Karpas-422 (cell line): ENCODE measurements around the gene NBPF1. TPM values are rescaled to one million over a fixed set of nuclear protein-coding genes. Genes with fewer than 3 reads are reported as not detected.
"Not testable (repeated sequence)": the region's sequence is repeated elsewhere in the genome, so short reads cannot be mapped to it uniquely, and the experiment has no call there.

ENCODE experiments used
- DNase-seq: peaks from one replicate; pipeline ENCODE4 v3.0.0-alpha.2; 2015
- H2AFZ ChIP-seq: fragments of 200-600 bp; sonication (generic); 2 replicates; pipeline ENCODE4 v1.6.1; 2014; ENCODE audit warnings: antibody characterized with exemption, low read length, mixed read lengths
- H3K27ac ChIP-seq: fragments of 200-600 bp; sonication (generic); 2 replicates; pipeline ENCODE4 v1.5.1; 2014; ENCODE audit warnings: mild to moderate bottlenecking, low read length, moderate library complexity
- H3K27me3 ChIP-seq: fragments of 200-600 bp; sonication (generic); 2 replicates; pipeline ENCODE4 v1.6.1; 2014; ENCODE audit warnings: low read length, mixed read lengths
- H3K36me3 ChIP-seq: fragments of 200-600 bp; sonication (generic); 2 replicates; pipeline ENCODE4 v1.6.1; 2014; ENCODE audit warnings: low read length, mixed read lengths; ENCODE audit not compliant: insufficient read depth
- H3K4me1 ChIP-seq: fragments of 200-600 bp; sonication (generic); 2 replicates; pipeline ENCODE4 v1.6.1; 2014; ENCODE audit warnings: mild to moderate bottlenecking, low read length, mixed read lengths
- H3K4me2 ChIP-seq: fragments of 200-600 bp; sonication (generic); 2 replicates; pipeline ENCODE4 v1.6.1; 2014; ENCODE audit warnings: low read length, low read depth, mild to moderate bottlenecking; ENCODE audit not compliant: poor library complexity, severe bottlenecking
- H3K4me3 ChIP-seq: fragments of 200-600 bp; sonication (generic); 2 replicates; pipeline ENCODE4 v1.5.1; 2014; ENCODE audit warnings: mild to moderate bottlenecking, antibody characterized with exemption, low read length, mixed read lengths
- H3K79me2 ChIP-seq: fragments of 200-600 bp; sonication (generic); 2 replicates; pipeline ENCODE4 v1.6.1; 2014; ENCODE audit warnings: mild to moderate bottlenecking, low read length, mixed read lengths
- H3K9ac ChIP-seq: fragments of 200-600 bp; sonication (generic); 2 replicates; pipeline ENCODE4 v1.6.0; 2014; ENCODE audit warnings: low read length
- H3K9me2 ChIP-seq: fragments of 200-600 bp; sonication (generic), shearing (Covaris generic); replicated peaks from 2 replicates; pipeline ENCODE4 v1.6.0; 2014; ENCODE audit warnings: mild to moderate bottlenecking, low read length, moderate library complexity; ENCODE audit not compliant: insufficient read depth
- H3K9me3 ChIP-seq: fragments of 300-700, 200-600 bp; sonication (generic); 2 replicates; pipeline ENCODE4 v1.6.1; 2014; ENCODE audit warnings: low read length, mixed read lengths
- H4K20me1 ChIP-seq: fragments of 200-600 bp; sonication (generic); 2 replicates; pipeline ENCODE4 v1.6.1; 2014; ENCODE audit warnings: mild to moderate bottlenecking, antibody characterized with exemption, low read length, low read depth; ENCODE audit not compliant: insufficient read depth
- total RNA-seq: library from RNA; depleted of rRNA; stranded (reverse); fragments of >200 nt; shearing (Covaris generic); gene quantifications from 2 replicates; pipeline ENCODE4 v1.2.3, GENCODE V29; 2014; ENCODE audit warnings: low replicate concordance

Gene NBPF1
- total RNA-seq, 1 experiment from 2014 or later = 18.4 TPM

- not testable (repeated sequence) for H4K20me1 ChIP-seq, H3K4me3 ChIP-seq, H3K27me3 ChIP-seq, H3K9ac ChIP-seq, H3K27ac ChIP-seq, H3K9me3 ChIP-seq, H3K4me2 ChIP-seq, H3K4me1 ChIP-seq, DNase-seq, H3K9me2 ChIP-seq, H3K36me3 ChIP-seq, H2AFZ ChIP-seq
- H3K79me2 ChIP-seq = peaks cover 63% of the 10 kb centered on the region
These were observed 23.3 kb upstream of the NBPF1 start for GRCh38 chr1:16636551-16637195.

- DNase-seq, H3K4me1 ChIP-seq, H3K27ac ChIP-seq, H3K4me3 ChIP-seq, H3K9me3 ChIP-seq, H3K4me2 ChIP-seq, H3K9me2 ChIP-seq, H4K20me1 ChIP-seq, H2AFZ ChIP-seq, H3K36me3 ChIP-seq, H3K27me3 ChIP-seq, H3K9ac ChIP-seq: not testable (repeated sequence)
- H3K79me2 ChIP-seq = peaks cover 56% of the 10 kb centered on the region
These were observed 22.6 kb upstream of the NBPF1 start for GRCh38 chr1:16635959-16636358.

GRCh38 chr1:16633540-16634282 lies 20.3 kb upstream of the NBPF1 start:
- not testable (repeated sequence) for H3K9ac ChIP-seq, H3K9me3 ChIP-seq, H3K4me3 ChIP-seq, H3K9me2 ChIP-seq, H3K4me1 ChIP-seq, H3K36me3 ChIP-seq, DNase-seq, H3K27ac ChIP-seq, H2AFZ ChIP-seq, H3K27me3 ChIP-seq, H4K20me1 ChIP-seq, H3K4me2 ChIP-seq
- H3K79me2 ChIP-seq = peaks cover 34% of the 10 kb centered on the region

GRCh38 chr1:16632044-16632850 lies 18.9 kb upstream of the NBPF1 start:
- peaks cover 26% of the 10 kb centered on the region for H3K79me2 ChIP-seq
- not testable (repeated sequence) for H3K4me3 ChIP-seq, H3K4me2 ChIP-seq, H3K9ac ChIP-seq, H4K20me1 ChIP-seq, DNase-seq, H3K9me2 ChIP-seq, H2AFZ ChIP-seq, H3K9me3 ChIP-seq, H3K4me1 ChIP-seq, H3K36me3 ChIP-seq, H3K27ac ChIP-seq, H3K27me3 ChIP-seq

- no peak overlapping the region for H3K9ac ChIP-seq
- peaks cover 18% of the 10 kb centered on the region for H3K79me2 ChIP-seq
- no peaks in the 10 kb centered on the region for H3K27me3 ChIP-seq
- no peaks in the 10 kb centered on the region for H3K36me3 ChIP-seq
- H3K4me2 ChIP-seq = no peak overlapping the region
- no peaks in the 10 kb centered on the region for H3K9me2 ChIP-seq
- no peak overlapping the region for H3K27ac ChIP-seq
- H3K9me3 ChIP-seq = no peaks in the 10 kb centered on the region
- H4K20me1 ChIP-seq = no peaks in the 10 kb centered on the region
- H3K4me1 ChIP-seq = no peaks in the 10 kb centered on the region
- DNase-seq = no peak
- H2AFZ ChIP-seq = no peak overlapping the region
- no peak overlapping the region for H3K4me3 ChIP-seq
These were observed 18.1 kb upstream of the NBPF1 start for GRCh38 chr1:16631248-16632043.

- no peaks in the 10 kb centered on the region for H3K36me3 ChIP-seq
These were observed 17.4 kb upstream of the NBPF1 start for GRCh38 chr1:16630661-16631247.

GRCh38 chr1:16629916-16630530 lies 16.7 kb upstream of the NBPF1 start:
- not testable (repeated sequence) for H4K20me1 ChIP-seq, DNase-seq, H3K9me2 ChIP-seq, H3K4me1 ChIP-seq, H3K9me3 ChIP-seq, H3K36me3 ChIP-seq, H3K27ac ChIP-seq, H3K4me2 ChIP-seq, H3K9ac ChIP-seq, H3K79me2 ChIP-seq, H3K27me3 ChIP-seq, H2AFZ ChIP-seq, H3K4me3 ChIP-seq

More at GRCh38 chr1:16630661-16631247, 17.4 kb upstream of the NBPF1 start:
- DNase-seq = no peak
- Histone ChIP-seq H3K27ac (no peak overlapping the region), H3K4me1 (no peaks in the 10 kb centered on the region), H4K20me1 (no peaks in the 10 kb centered on the region), H3K9ac (no peak overlapping the region), H3K4me2 (no peak overlapping the region), H3K4me3 (no peak overlapping the region), H3K27me3 (no peaks in the 10 kb centered on the region), H3K9me3 (no peaks in the 10 kb centered on the region), H2AFZ (no peak overlapping the region), H3K79me2 (peaks cover 12% of the 10 kb centered on the region), H3K9me2 (no peaks in the 10 kb centered on the region)
